ENCODE results near the gene ALDH3B2. TPM values are rescaled to one million over a fixed set of nuclear protein-coding genes. Genes with fewer than 3 reads are reported as not detected.

ALDH3B2 gene
- total RNA-seq, 4 donors from 2014 or later = 3.4 TPM; not detected in 3

DNA sequence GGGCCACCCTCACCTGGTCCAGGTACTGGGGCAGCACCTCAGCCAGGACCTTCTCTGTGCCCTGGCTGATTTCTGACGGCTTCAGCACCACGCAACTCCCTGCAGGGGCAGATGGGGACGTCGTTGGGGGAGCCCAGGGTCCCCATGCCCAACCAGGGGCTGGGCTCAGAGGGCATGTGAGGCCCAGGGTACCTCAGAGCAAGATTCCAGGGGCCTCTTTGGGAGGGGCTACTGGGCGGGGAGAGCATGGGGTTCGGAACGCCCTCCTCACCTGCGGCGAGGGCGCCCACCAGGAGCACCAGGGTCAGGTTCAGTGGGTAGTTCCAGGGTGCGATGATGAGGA, 8.1 kb downstream of the ALDH3B2 start:
- WGBS, 2 donors (ENCODE audit: low coverage in 1 of 2) = 73 to 81% methylated on average over 3 to 7 of the region's 11 CpGs
- peaks cover 14% of the 10 kb centered on the region for H3K27me3 ChIP-seq
- H3K9me3 ChIP-seq = no peaks in the 10 kb centered on the region
- no peak overlapping the region for H3K4me3 ChIP-seq
- ATAC-seq = no peak
- TF ChIP-seq POLR2A (IDR thresholded peaks at IDR 0.05) (no peak), POLR2AphosphoS5 (IDR thresholded peaks at IDR 0.05) (no peak), EP300 (IDR thresholded peaks at IDR 0.05) (no peak)
- TF ChIP-seq, protein P1, sequence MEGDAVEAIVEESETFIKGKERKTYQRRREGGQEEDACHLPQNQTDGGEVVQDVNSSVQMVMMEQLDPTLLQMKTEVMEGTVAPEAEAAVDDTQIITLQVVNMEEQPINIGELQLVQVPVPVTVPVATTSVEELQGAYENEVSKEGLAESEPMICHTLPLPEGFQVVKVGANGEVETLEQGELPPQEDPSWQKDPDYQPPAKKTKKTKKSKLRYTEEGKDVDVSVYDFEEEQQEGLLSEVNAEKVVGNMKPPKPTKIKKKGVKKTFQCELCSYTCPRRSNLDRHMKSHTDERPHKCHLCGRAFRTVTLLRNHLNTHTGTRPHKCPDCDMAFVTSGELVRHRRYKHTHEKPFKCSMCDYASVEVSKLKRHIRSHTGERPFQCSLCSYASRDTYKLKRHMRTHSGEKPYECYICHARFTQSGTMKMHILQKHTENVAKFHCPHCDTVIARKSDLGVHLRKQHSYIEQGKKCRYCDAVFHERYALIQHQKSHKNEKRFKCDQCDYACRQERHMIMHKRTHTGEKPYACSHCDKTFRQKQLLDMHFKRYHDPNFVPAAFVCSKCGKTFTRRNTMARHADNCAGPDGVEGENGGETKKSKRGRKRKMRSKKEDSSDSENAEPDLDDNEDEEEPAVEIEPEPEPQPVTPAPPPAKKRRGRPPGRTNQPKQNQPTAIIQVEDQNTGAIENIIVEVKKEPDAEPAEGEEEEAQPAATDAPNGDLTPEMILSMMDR (IDR thresholded peaks at IDR 0.05) = no peak
- no peaks in the 10 kb centered on the region for H3K4me1 ChIP-seq
- H3K27ac ChIP-seq = no peak overlapping the region
- H3K36me3 ChIP-seq = no peaks in the 10 kb centered on the region

DNA sequence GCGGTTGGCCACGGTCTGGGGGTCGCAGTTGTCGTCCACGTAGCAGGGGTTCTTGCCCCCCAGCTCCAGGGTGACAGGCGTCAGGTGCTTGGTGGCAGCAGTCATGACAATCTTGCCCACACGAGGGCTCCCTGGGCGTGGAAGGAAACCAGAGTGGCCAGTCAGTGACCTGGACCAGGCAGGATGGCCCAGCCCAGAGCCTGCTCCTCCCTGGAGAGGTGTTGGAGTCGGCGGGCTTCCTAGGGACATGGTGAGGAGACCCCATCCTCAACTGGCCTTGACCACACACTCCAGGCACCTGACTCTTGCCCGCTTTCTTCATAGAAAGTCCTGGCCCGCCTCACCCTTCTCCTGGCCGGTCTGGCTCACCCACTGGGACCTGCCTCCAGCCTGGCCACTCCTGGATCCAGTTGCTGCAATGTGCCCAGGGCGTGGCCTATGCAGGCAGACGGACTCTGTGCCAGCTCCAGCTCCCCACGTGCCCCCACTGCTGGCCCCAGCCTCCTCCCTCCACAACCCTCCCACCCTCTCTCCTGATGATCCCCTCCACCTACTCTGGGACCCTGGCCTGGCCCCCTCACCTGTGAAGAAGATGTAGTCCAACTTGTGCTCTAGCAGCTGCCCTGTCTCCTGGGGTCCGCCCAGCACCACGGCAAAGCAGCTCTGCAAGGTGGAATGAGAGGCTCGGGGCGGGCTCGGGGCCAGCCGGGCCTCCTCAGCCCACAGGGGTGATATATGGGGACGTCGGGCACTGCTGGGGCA, 8.7 kb downstream of the ALDH3B2 start:
- H3K4me3 ChIP-seq = no peak overlapping the region
- TF ChIP-seq, protein P1 (IDR thresholded peaks at IDR 0.05) = no peak
- TF ChIP-seq POLR2AphosphoS5 (IDR thresholded peaks at IDR 0.05) = no peak
- TF ChIP-seq EP300 (IDR thresholded peaks at IDR 0.05) = no peak
- TF ChIP-seq POLR2A (IDR thresholded peaks at IDR 0.05) = no peak
- no peaks in the 10 kb centered on the region for H3K9me3 ChIP-seq
- 100% methylated on average over 2 of the region's 24 CpGs; no CpG with 5 or more reads in 1 of the 2 donors for WGBS, 2 donors (ENCODE audit: low coverage in 1 of 2)
- H3K4me1 ChIP-seq = no peaks in the 10 kb centered on the region
- no peaks in the 10 kb centered on the region for H3K36me3 ChIP-seq
- H3K27me3 ChIP-seq = peaks cover 11% of the 10 kb centered on the region
- no peak overlapping the region for H3K27ac ChIP-seq
- no peak for ATAC-seq

DNA sequence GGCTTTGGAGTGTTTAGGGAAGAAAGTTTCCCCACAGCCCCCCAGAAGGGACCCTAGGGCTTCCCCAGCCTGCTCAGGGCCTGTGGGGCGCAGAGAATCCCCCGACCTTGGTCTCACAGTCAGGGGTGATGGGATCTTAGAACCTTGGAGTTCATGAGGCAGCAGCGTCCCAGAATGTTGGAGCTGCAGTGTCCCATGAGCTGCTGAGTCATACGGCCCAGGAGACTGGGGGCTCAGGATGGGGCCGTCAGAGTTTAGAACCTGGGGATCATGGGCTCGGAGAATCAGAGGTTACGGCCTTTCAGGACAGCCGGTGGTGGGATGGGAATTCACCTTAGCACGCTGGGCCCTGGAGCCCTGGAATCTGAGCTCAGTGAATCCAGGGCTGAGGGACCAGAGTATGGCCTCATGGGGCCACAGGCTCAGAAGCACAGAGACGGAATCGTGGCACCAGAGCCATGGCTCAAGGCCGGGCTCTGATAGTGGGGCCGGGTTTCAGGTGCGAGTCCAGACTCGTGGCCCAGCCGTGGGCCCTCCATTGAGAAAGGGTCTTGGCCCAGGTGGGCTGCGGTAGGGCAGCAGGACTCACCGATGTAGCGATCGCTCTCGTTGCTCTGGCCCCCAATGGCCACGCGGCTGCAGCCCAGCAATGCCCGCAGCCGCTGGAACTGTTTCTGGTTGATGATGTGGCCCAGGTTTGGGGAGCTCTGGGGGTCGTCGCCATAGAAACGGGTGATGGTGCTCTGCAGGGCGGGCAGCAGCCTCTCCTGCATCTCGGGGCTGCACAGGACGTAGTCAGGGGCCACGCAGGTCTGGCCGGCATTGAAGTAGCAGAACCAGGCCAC, 9.5 kb downstream of the ALDH3B2 start:
- no peak for ATAC-seq
- no CpG with 5 or more reads among the region's 33 CpGs for WGBS, 2 donors (ENCODE audit: low coverage in 1 of 2)
- peaks cover 6% of the 10 kb centered on the region for H3K27me3 ChIP-seq
- no peak overlapping the region for H3K27ac ChIP-seq
- H3K4me3 ChIP-seq = no peak overlapping the region
- TF ChIP-seq POLR2AphosphoS5 (IDR thresholded peaks at IDR 0.05) (no peak), POLR2A (IDR thresholded peaks at IDR 0.05) (no peak)
- H3K36me3 ChIP-seq = no peaks in the 10 kb centered on the region
- H3K4me1 ChIP-seq = no peaks in the 10 kb centered on the region
- no peaks in the 10 kb centered on the region for H3K9me3 ChIP-seq

DNA sequence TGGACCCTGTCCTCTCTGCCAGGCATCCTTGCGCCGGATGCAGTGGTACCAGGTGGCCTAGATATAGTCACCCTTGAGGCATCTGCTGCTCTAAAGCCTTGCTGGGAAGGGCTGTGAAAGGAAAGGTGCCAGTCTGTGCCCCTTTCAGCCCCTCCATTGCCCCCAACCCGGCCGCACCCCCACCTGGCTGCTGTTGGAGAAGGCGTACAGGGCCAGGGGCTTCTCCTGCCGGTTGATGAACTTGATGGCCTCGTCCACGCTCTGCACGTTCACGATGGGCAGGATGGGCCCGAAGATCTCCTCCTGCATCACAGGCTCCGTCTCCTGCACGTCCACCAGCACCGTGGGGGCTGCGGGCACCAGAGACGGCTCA, 10.2 kb downstream of the ALDH3B2 start:
- H3K4me3 ChIP-seq = no peak overlapping the region
- no peaks in the 10 kb centered on the region for H3K9me3 ChIP-seq
- ATAC-seq = no peak
- TF ChIP-seq POLR2AphosphoS5 (IDR thresholded peaks at IDR 0.05) = no peak
- no peak for TF ChIP-seq EP300 (IDR thresholded peaks at IDR 0.05)
- TF ChIP-seq, protein P1 (IDR thresholded peaks at IDR 0.05) = no peak
- TF ChIP-seq POLR2A (IDR thresholded peaks at IDR 0.05) = no peak
- no CpG with 5 or more reads among the region's 16 CpGs for WGBS, 2 donors (ENCODE audit: low coverage in 1 of 2)
- H3K4me1 ChIP-seq = no peaks in the 10 kb centered on the region
- peaks cover 6% of the 10 kb centered on the region for H3K27me3 ChIP-seq
- no peaks in the 10 kb centered on the region for H3K36me3 ChIP-seq
- H3K27ac ChIP-seq = no peak overlapping the region

DNA sequence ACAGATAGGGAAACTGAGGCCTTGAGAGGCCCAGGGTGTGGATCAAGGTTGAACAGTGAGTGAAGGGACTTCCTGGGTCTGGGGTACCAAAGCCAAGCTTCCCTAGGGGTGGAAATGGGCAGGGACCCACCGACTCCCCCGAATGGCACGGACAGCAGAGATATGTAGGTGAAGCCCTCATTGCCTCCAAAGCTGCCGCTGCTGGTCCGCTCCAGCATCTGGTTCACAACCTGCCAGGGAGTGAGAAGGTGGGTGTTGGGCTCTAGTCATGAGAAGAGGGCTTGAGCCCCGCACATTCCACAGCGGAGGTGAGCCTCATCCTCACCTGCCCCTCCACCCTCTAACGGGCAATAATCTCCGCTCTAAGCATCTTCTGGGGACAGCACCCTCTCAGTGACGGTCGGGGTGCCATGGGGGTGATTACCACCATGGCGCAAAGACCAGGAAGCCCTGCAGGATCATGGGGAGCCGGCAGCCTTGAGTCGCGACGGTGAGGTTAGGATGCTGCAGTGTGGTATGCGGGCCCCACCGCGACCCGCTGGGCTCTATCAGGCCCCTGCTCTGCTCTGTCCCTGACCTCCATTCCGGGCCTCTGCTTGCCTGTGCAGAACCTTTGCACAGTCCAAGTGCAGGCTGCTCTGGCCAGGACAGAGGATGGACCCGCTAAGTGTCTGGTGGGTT, 10.8 kb downstream of the ALDH3B2 start:
- Histone ChIP-seq H3K27me3 (peaks cover 6% of the 10 kb centered on the region), H3K27ac (no peak overlapping the region), H3K4me3 (no peak overlapping the region), H3K4me1 (no peaks in the 10 kb centered on the region), H3K9me3 (no peaks in the 10 kb centered on the region), H3K36me3 (no peaks in the 10 kb centered on the region)
- no peak for ATAC-seq
- 94 to 100% methylated on average over 4 to 5 of the region's 22 CpGs for WGBS, 2 donors (ENCODE audit: low coverage in 1 of 2)
- TF ChIP-seq, protein P1 (IDR thresholded peaks at IDR 0.05) = no peak
- no peak for TF ChIP-seq POLR2A (IDR thresholded peaks at IDR 0.05)
- no peak for TF ChIP-seq POLR2AphosphoS5 (IDR thresholded peaks at IDR 0.05)
- TF ChIP-seq EP300 (IDR thresholded peaks at IDR 0.05) = no peak

Data from gastroesophageal sphincter (tissue), 4 donors.